Natural killer cell (primary cell): ENCODE measurements around the gene ARL6IP1. TPM values are rescaled to one million over a fixed set of nuclear protein-coding genes. Genes with fewer than 3 reads are reported as not detected.
A peak's percentile ranks its signal among the peaks of the same experiment; 100 is the strongest.

Experiments used
- ATAC-seq, 3 donors: fragments of 150-1000 bp in 2 of 3; fragments of 200-7000 bp in 1 of 3; cut with Tn5 transposase; 1 replicate in 1 of 3; 2 replicates in 2 of 3; pipeline ENCODE4 v1.10.0; 2021; ENCODE audit warnings: mild to moderate bottlenecking in 2 of 3, moderate library complexity in 2 of 3
- DNase-seq, 2 donors: peaks; one replicate each; pipeline versions ENCODE4 v3.0.0 to v3.0.0-alpha.2; 2013 to 2021; ENCODE audit warnings: mixed read lengths in 1 of 2
- H3K27ac ChIP-seq: one replicate; pipeline ENCODE4 v1.5.1; 2013; ENCODE audit warnings: mild to moderate bottlenecking, low read length
- H3K27me3 ChIP-seq: one replicate; pipeline ENCODE4 v1.6.1; 2013; ENCODE audit warnings: low read length; ENCODE audit not compliant: control insufficient read depth, insufficient read depth
- H3K36me3 ChIP-seq: one replicate; pipeline ENCODE4 v1.6.1; 2013; ENCODE audit warnings: low read length; ENCODE audit not compliant: control insufficient read depth, insufficient read depth
- H3K4me1 ChIP-seq: one replicate; pipeline ENCODE4 v1.6.1; 2013; ENCODE audit warnings: low read length; ENCODE audit not compliant: control insufficient read depth, insufficient read depth
- H3K4me3 ChIP-seq: one replicate; pipeline ENCODE4 v1.5.1; 2013; ENCODE audit warnings: low read length
- H3K9me3 ChIP-seq: one replicate; pipeline ENCODE4 v1.6.1; 2013; ENCODE audit warnings: low read length; ENCODE audit not compliant: control insufficient read depth, insufficient read depth
- H3K27ac Mint-ChIP-seq, 2 donors: one replicate each; pipeline ENCODE4 v1.8.0; 2022; ENCODE audit warnings: mild to moderate bottlenecking in 2 of 2, mixed read lengths in 2 of 2, moderate library complexity in 1 of 2
- H3K27me3 Mint-ChIP-seq, 2 donors: one replicate each; pipeline ENCODE4 v1.8.0; 2022; ENCODE audit warnings: low read depth in 2 of 2, mixed read lengths in 2 of 2
- H3K36me3 Mint-ChIP-seq: one replicate; pipeline ENCODE4 v1.8.0; 2022; ENCODE audit warnings: mixed read lengths
- H3K4me1 Mint-ChIP-seq, 2 donors: one replicate each; pipeline ENCODE4 v1.8.0; 2022; ENCODE audit warnings: mixed read lengths in 2 of 2
- H3K4me3 Mint-ChIP-seq: one replicate; pipeline ENCODE4 v1.8.0; 2022; ENCODE audit warnings: mild to moderate bottlenecking, moderate library complexity, mixed read lengths
- H3K9me3 Mint-ChIP-seq, 2 donors: one replicate each; pipeline ENCODE4 v1.8.0; 2022; ENCODE audit warnings: mixed read lengths in 2 of 2
- WGBS: methylation state at CpG from one replicate; pipeline ENCODE4 v1.1.7; 2013; ENCODE audit warnings: missing lambda C conversion rate; ENCODE audit not compliant: insufficient coverage; 5-methylcytosine and 5-hydroxymethylcytosine counted together
- intact Hi-C: fragments of 100-400 bp; cut with micrococcal nuclease; formaldehyde crosslinking; loops from one replicate; pipeline ENCODE4 v1.14.2; 2022
- total RNA-seq, 4 donors: library from RNA; stranded (reverse); fragments of 120-200 nt in 1 of 4; gene quantifications; one replicate each; pipeline versions ENCODE4 v1.2.3 to v1.2.4, GENCODE V29; 2013 to 2022
- TF ChIP-seq, protein P1 (sequence below): fragments of 200-600 bp; IDR thresholded peaks from one replicate; pipeline ENCODE4 v1.8.0; 2022; ENCODE audit warnings: antibody characterized with exemption

Gene ARL6IP1
- total RNA-seq, 3 donors from 2014 or later (not counting 1 experiment from before 2014, with no cell fraction given), result 138 to 143 (median 140) TPM

DNA sequence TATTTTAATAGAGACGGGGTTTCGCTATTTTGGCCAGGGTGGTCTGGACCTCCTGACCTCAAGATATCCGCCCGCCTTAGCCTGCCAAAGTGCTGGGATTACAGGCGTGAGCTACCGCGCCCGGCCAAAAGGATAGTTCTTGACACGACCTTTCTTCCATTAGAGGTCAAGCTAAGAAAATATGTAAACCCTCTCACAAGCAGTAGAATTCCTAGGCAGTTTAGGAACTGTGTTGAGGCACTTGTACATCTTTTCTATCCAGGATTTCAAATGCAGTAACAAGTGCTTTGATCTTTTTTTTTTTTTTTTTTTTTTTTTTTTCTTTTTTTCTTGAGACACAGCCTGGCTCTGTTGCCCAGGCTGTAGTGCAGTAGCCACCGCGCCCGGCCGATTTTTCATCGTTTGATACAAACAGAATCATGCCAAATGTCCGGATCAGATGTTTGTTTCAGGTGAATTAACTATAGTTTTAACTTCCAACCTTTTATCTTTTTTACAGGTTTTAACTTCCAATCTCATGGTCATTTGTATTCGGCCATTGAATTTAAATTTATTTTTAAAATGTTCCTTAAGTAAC is 1.5 kb upstream of the ARL6IP1 start:
- H3K9me3 ChIP-seq, result no peaks in the 10 kb centered on the region
- peaks cover 28% of the 10 kb centered on the region for H3K4me1 ChIP-seq
- Mint-ChIP-seq H3K27ac (peak overlapping the region; percentile 88 to 95), H3K9me3 (no peaks in the 10 kb centered on the region), H3K4me3 (peak overlapping the region; percentile 52), H3K36me3 (peaks cover 11% of the 10 kb centered on the region), H3K4me1 (peaks cover 47 to 59% of the 10 kb centered on the region in 2 donors), H3K27me3 (no peaks in the 10 kb centered on the region)
- H3K4me3 ChIP-seq, result no peak overlapping the region
- no peak for DNase-seq
- H3K27me3 ChIP-seq, result no peaks in the 10 kb centered on the region
- intact Hi-C loops, result loop anchor here (5.0 kb wide), 3 partner anchors 164 to 754 kb away; partner anchors contain the start of genes COQ7 and VPS35L
- peak overlapping the region; percentile 29 for H3K27ac ChIP-seq
- no peak for ATAC-seq
- TF ChIP-seq, protein P1, sequence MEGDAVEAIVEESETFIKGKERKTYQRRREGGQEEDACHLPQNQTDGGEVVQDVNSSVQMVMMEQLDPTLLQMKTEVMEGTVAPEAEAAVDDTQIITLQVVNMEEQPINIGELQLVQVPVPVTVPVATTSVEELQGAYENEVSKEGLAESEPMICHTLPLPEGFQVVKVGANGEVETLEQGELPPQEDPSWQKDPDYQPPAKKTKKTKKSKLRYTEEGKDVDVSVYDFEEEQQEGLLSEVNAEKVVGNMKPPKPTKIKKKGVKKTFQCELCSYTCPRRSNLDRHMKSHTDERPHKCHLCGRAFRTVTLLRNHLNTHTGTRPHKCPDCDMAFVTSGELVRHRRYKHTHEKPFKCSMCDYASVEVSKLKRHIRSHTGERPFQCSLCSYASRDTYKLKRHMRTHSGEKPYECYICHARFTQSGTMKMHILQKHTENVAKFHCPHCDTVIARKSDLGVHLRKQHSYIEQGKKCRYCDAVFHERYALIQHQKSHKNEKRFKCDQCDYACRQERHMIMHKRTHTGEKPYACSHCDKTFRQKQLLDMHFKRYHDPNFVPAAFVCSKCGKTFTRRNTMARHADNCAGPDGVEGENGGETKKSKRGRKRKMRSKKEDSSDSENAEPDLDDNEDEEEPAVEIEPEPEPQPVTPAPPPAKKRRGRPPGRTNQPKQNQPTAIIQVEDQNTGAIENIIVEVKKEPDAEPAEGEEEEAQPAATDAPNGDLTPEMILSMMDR, result no peak
- 97% methylated on average over 9 of the region's 16 CpGs for WGBS
- peaks cover 14% of the 10 kb centered on the region for H3K36me3 ChIP-seq

DNA sequence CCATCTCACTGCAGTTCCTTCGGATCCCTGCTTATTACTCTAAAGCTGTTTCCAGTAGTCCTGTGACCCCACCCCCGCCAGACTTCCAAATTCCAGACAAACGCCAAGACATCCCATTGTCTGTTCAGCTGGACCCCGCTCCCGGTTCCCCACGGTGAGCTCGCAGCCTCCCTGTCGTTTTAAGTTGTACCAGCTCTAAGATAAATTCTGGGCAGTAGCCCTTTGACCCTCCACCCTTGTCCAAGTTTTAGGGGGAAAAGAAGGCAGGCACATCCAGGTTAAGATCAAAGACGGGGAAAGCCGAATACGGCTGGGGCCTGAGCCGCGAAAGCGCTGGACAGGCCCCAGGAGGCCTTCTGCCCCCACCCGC is 589 bp downstream of the ARL6IP1 start:
- H3K4me3 ChIP-seq, result peak overlapping the region; percentile 83
- H3K9me3 ChIP-seq, result no peaks in the 10 kb centered on the region
- Mint-ChIP-seq H3K27me3 (no peaks in the 10 kb centered on the region), H3K9me3 (no peaks in the 10 kb centered on the region), H3K36me3 (peaks cover under 1% of the 10 kb centered on the region), H3K4me1 (peaks cover 41 to 59% of the 10 kb centered on the region in 2 donors), H3K27ac (peak overlapping the region; percentile 94 to 95), H3K4me3 (peak overlapping the region; percentile 96)
- under 1% methylated on average over 15 of the region's 15 CpGs for WGBS
- H3K4me1 ChIP-seq, result peaks cover 28% of the 10 kb centered on the region
- no peaks in the 10 kb centered on the region for H3K27me3 ChIP-seq
- intact Hi-C loops, result loop anchor here (1.0 to 5.0 kb wide), 5 partner anchors 10 to 757 kb away; partner anchors contain the start of genes COQ7, RPS15A, SMG1 and VPS35L
- DNase-seq (no peak), ATAC-seq (no peak)
- H3K27ac ChIP-seq, result peak overlapping the region; percentile 84
- TF ChIP-seq, protein P1, result no peak
- peaks cover 19% of the 10 kb centered on the region for H3K36me3 ChIP-seq

DNA sequence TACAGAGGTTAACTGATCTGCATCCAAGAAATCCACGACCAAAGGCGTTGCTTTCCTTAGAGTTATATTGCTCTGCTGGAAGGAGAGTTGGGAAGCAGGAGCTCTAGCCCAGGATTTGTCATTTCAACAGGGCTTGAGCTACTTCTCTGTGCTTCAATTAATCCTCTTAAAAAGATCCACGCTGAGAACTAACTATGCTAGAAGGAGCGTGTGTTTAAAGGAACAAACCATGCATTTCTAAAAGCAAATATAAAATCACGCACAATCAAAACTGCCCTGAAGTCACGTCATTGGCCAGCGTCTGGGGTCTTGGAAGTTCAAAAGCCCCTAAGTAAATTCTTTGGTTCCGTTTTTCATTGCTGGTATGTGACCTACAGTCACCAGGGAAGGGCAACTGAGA is 1.1 kb downstream of the ARL6IP1 start:
- H3K27me3 ChIP-seq, result no peaks in the 10 kb centered on the region
- DNase-seq (no peak), ATAC-seq (no peak)
- no peaks in the 10 kb centered on the region for H3K9me3 ChIP-seq
- TF ChIP-seq, protein P1, result no peak
- Mint-ChIP-seq H3K36me3 (no peaks in the 10 kb centered on the region), H3K27me3 (no peaks in the 10 kb centered on the region), H3K4me3 (peak overlapping the region; percentile 96), H3K4me1 (peaks cover 41 to 59% of the 10 kb centered on the region in 2 donors), H3K27ac (peak overlapping the region; percentile 94 to 95), H3K9me3 (no peaks in the 10 kb centered on the region)
- peak overlapping the region; percentile 83 for H3K4me3 ChIP-seq
- H3K36me3 ChIP-seq, result peaks cover 19% of the 10 kb centered on the region
- H3K4me1 ChIP-seq, result peaks cover 28% of the 10 kb centered on the region
- WGBS, result 13% methylated on average over 8 of the region's 8 CpGs
- H3K27ac ChIP-seq, result peak overlapping the region; percentile 84
- intact Hi-C loops, result loop anchor here (5.0 kb wide), 3 partner anchors 167 to 757 kb away; partner anchors contain the start of genes COQ7 and VPS35L

DNA sequence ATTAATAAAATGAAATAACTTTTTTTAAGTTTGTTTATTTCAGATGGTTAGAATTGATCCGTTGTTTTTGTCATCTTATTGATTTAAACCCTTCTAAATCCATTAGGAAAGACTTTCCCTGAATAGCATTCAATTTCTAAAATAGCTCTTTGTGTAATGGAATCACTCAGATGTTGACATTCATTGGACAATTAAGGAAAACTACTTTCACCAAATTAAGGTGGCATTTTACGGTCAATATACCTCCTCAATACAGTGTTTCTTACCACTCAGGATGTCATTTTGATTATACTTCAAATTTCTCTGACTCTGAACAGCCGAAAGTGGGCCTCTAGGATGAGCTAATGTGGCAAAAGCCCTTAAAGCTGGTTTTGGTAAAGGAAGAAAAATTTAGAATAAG is 1.8 kb downstream of the ARL6IP1 start:
- intact Hi-C loops, result no loop called here
- peak overlapping the region; percentile 96 for H3K4me3 Mint-ChIP-seq
- TF ChIP-seq, protein P1, result no peak
- Histone ChIP-seq H3K4me1 (peaks cover 28% of the 10 kb centered on the region), H3K4me3 (no peak overlapping the region), H3K9me3 (no peaks in the 10 kb centered on the region), H3K36me3 (peaks cover 19% of the 10 kb centered on the region), H3K27ac (no peak overlapping the region), H3K27me3 (no peaks in the 10 kb centered on the region)
- H3K36me3 Mint-ChIP-seq, result no peaks in the 10 kb centered on the region
- 73% methylated on average over 2 of the region's 3 CpGs for WGBS
- no peaks in the 10 kb centered on the region for H3K9me3 Mint-ChIP-seq
- peaks cover 41 to 59% of the 10 kb centered on the region in 2 donors for H3K4me1 Mint-ChIP-seq
- H3K27ac Mint-ChIP-seq, result peak overlapping the region; percentile 94 to 95
- DNase-seq, result no peak
- no peak for ATAC-seq
- no peaks in the 10 kb centered on the region for H3K27me3 Mint-ChIP-seq
